OCI-LY7 (cell line): Measurements from ENCODE around the gene NRCAM. TPM values are rescaled to one million over a fixed set of nuclear protein-coding genes. Genes with fewer than 3 reads are reported as not detected.
"Not testable (repeated sequence)": the region's sequence is repeated elsewhere in the genome, so short reads cannot be mapped to it uniquely, and the experiment has no call there.

Experiments
- BruUV-seq: library from RNA; stranded (reverse); fragments of 400-500 nt; replicated peaks from 2 replicates; lab custom pipeline; 2021; lab: Mats Ljungman, UMichigan
- CTCF ChIA-PET: fragments of 300-600 bp; sonication (Branson Sonifier 250); formaldehyde crosslinking; loops from one replicate; lab custom pipeline; 2022; ENCODE audit warnings: antibody characterized with exemption; ENCODE audit not compliant: unreplicated experiment; lab: Charles Lee
- POLR2A ChIA-PET: fragments of 300-600 bp; sonication (Branson Sonifier 250); formaldehyde crosslinking; loops from one replicate; lab custom pipeline; 2022; ENCODE audit warnings: antibody characterized with exemption; lab: Charles Lee
- DNase-seq: peaks from one replicate; pipeline ENCODE4 v3.0.0-alpha.2; 2015; ENCODE audit warnings: low spot score
- H2AFZ ChIP-seq: fragments of 200-600 bp; sonication (generic), shearing (Covaris generic); 2 replicates; pipeline ENCODE4 v1.6.1; 2014; ENCODE audit warnings: mild to moderate bottlenecking, antibody characterized with exemption, low read length, moderate library complexity
- H3K27ac ChIP-seq: fragments of 200-600 bp; sonication (generic); 2 replicates; pipeline ENCODE4 v1.5.1; 2014; ENCODE audit warnings: mixed run types, low read depth, mild to moderate bottlenecking, moderate library complexity, low read length, inconsistent platforms; ENCODE audit not compliant: poor library complexity, severe bottlenecking
- H3K36me3 ChIP-seq: fragments of 200-600 bp; sonication (generic); 2 replicates; pipeline ENCODE4 v1.6.1; 2014; ENCODE audit warnings: mild to moderate bottlenecking, antibody characterized with exemption, low read length, moderate library complexity, mixed read lengths; ENCODE audit not compliant: insufficient read depth
- H3K4me1 ChIP-seq: fragments of 200-600 bp; sonication (generic); 2 replicates; pipeline ENCODE4 v1.5.1; 2014; ENCODE audit warnings: mild to moderate bottlenecking, low read length; ENCODE audit not compliant: insufficient read depth, poor library complexity, severe bottlenecking
- H3K4me2 ChIP-seq: fragments of 200-600 bp; sonication (generic); 2 replicates; pipeline ENCODE4 v1.6.1; 2014; ENCODE audit warnings: mild to moderate bottlenecking, low read length
- H3K4me3 ChIP-seq: fragments of 200-600 bp; sonication (generic); 2 replicates; pipeline ENCODE4 v1.5.1; 2014; ENCODE audit warnings: mild to moderate bottlenecking, low read depth, low read length; ENCODE audit not compliant: poor library complexity, severe bottlenecking
- H3K79me2 ChIP-seq: fragments of 200-600 bp; sonication (generic); 2 replicates; pipeline ENCODE4 v1.6.1; 2016; ENCODE audit warnings: low read depth, mild to moderate bottlenecking, low read length, moderate library complexity, mixed read lengths; ENCODE audit not compliant: insufficient read depth
- H3K9me2 ChIP-seq: fragments of 200-600 bp; sonication (generic); 2 replicates; pipeline ENCODE4 v1.6.1; 2016; ENCODE audit warnings: mild to moderate bottlenecking, low read length, mixed read lengths; ENCODE audit not compliant: insufficient read depth
- H3K9me3 ChIP-seq: fragments of 200-600 bp; sonication (generic); 2 replicates; pipeline ENCODE4 v1.6.1; 2014; ENCODE audit warnings: mild to moderate bottlenecking, mixed run types, low read length, mixed read lengths
- H4K20me1 ChIP-seq: fragments of 200-600 bp; sonication (generic); 2 replicates; pipeline ENCODE4 v1.6.1; 2014; ENCODE audit warnings: mild to moderate bottlenecking, antibody characterized with exemption, low read length, moderate library complexity, mixed read lengths; ENCODE audit not compliant: insufficient read depth
- CTCF ChIP-seq: fragments of 200-600 bp; sonication (generic); conservative IDR thresholded peaks from 2 replicates; pipeline ENCODE4 v1.5.1; 2014; ENCODE audit warnings: mild to moderate bottlenecking, antibody characterized with exemption, low read length, moderate library complexity, mixed read lengths
- EZH2phosphoT487 ChIP-seq: fragments of 200-600 bp; sonication (generic); IDR thresholded peaks from 2 replicates; pipeline ENCODE4 v1.6.1; 2018; ENCODE audit warnings: low read depth, borderline replicate concordance, mild to moderate bottlenecking, mixed run types, antibody characterized with exemption, low read length, moderate library complexity, mixed read lengths
- intact Hi-C: fragments of 100-400 bp; cut with micrococcal nuclease; formaldehyde crosslinking; loops from one replicate; pipeline ENCODE4 v1.10.0; 2022; ENCODE audit not compliant: unreplicated experiment
- total RNA-seq, 2 experiments: library from RNA; depleted of rRNA in 1 of 2; stranded (reverse); fragments of >200 nt in 1 of 2; shearing (Covaris generic) in 1 of 2; gene quantifications; 2 replicates each; pipeline ENCODE4 v1.2.3, GENCODE V29; 2014 to 2022

The NRCAM gene
- total RNA-seq, 2 experiments from 2014 or later = not detected

- no peak for DNase-seq
- POLR2A ChIA-PET = no interaction called here
- H3K27ac ChIP-seq = no peak overlapping the region
- no peaks in the 10 kb centered on the region for H3K9me2 ChIP-seq
- no peak overlapping the region for H3K4me2 ChIP-seq
- no peaks in the 10 kb centered on the region for H3K9me3 ChIP-seq
- no peaks in the 10 kb centered on the region for H3K36me3 ChIP-seq
- H3K4me3 ChIP-seq = no peak overlapping the region
- CTCF ChIA-PET = no interaction called here
- intact Hi-C loops = no loop called here
- no peaks in the 10 kb centered on the region for H4K20me1 ChIP-seq
- TF ChIP-seq EZH2phosphoT487 = no peak
- BruUV-seq = no TSS peak
- H3K79me2 ChIP-seq = no peaks in the 10 kb centered on the region
- no peaks in the 10 kb centered on the region for H3K4me1 ChIP-seq
- no peak overlapping the region for H2AFZ ChIP-seq
Observed at GRCh38 chr7:108263425-108263824, 192.8 kb downstream of the NRCAM start.

GRCh38 chr7:108261560-108262255, 194.5 kb downstream of the NRCAM start:
- BruUV-seq = no TSS peak
- no peak overlapping the region for H3K27ac ChIP-seq
- intact Hi-C loops = no loop called here
- no peak for TF ChIP-seq EZH2phosphoT487
- POLR2A ChIA-PET = no interaction called here
- H4K20me1 ChIP-seq = no peaks in the 10 kb centered on the region
- H3K4me3 ChIP-seq = no peak overlapping the region
- no peak overlapping the region for H2AFZ ChIP-seq
- H3K4me1 ChIP-seq = no peaks in the 10 kb centered on the region
- CTCF ChIA-PET = no interaction called here
- no peaks in the 10 kb centered on the region for H3K36me3 ChIP-seq
- H3K9me2 ChIP-seq = no peaks in the 10 kb centered on the region
- H3K9me3 ChIP-seq = no peaks in the 10 kb centered on the region
- no peaks in the 10 kb centered on the region for H3K79me2 ChIP-seq
- no peak overlapping the region for H3K4me2 ChIP-seq
- DNase-seq = no peak

- CTCF ChIA-PET, intact Hi-C loops: not testable (repeated sequence)
- POLR2A ChIA-PET = interaction anchor here (0.7 kb wide), 1 partner anchor 326 kb away, joined by 3 read pairs; no protein-coding TSS in a partner anchor
Observed at GRCh38 chr7:108259447-108259846, 196.8 kb downstream of the NRCAM start.

GRCh38 chr7:108257954-108258353, 198.3 kb downstream of the NRCAM start:
- Histone ChIP-seq H2AFZ (no peak overlapping the region), H3K4me3 (no peak overlapping the region), H3K9me3 (no peaks in the 10 kb centered on the region), H3K9me2 (no peaks in the 10 kb centered on the region), H3K27ac (no peak overlapping the region), H3K4me2 (no peak overlapping the region), H3K4me1 (no peaks in the 10 kb centered on the region), H4K20me1 (no peaks in the 10 kb centered on the region), H3K36me3 (no peaks in the 10 kb centered on the region), H3K79me2 (no peaks in the 10 kb centered on the region)
- no peak for DNase-seq
- intact Hi-C loops = no loop called here
- TF ChIP-seq EZH2phosphoT487 (no peak), CTCF (no peak)
- ChIA-PET POLR2A (no interaction called here), CTCF (no interaction called here)
- no TSS peak for BruUV-seq

More at GRCh38 chr7:108259447-108259846, 196.8 kb downstream of the NRCAM start:
- H3K36me3 ChIP-seq, H4K20me1 ChIP-seq, H2AFZ ChIP-seq, H3K4me2 ChIP-seq, H3K9me2 ChIP-seq, H3K9me3 ChIP-seq, H3K27ac ChIP-seq, H3K4me1 ChIP-seq, BruUV-seq, H3K79me2 ChIP-seq, DNase-seq, H3K4me3 ChIP-seq: not testable (repeated sequence)
